Natural killer cell (primary cell): ENCODE results near the gene MAPK4. TPM values are rescaled to one million over a fixed set of nuclear protein-coding genes. Genes with fewer than 3 reads are reported as not detected.
"Not testable (repeated sequence)": the region's sequence is repeated elsewhere in the genome, so short reads cannot be mapped to it uniquely, and the experiment has no call there.

ENCODE experiments used
- ATAC-seq, 3 donors: fragments of 150-1000 bp in 2 of 3; fragments of 200-7000 bp in 1 of 3; cut with Tn5 transposase; 1 replicate in 1 of 3; 2 replicates in 2 of 3; pipeline ENCODE4 v1.10.0; 2021; ENCODE audit warnings: mild to moderate bottlenecking in 2 of 3, moderate library complexity in 2 of 3
- DNase-seq, 2 donors: peaks; one replicate each; pipeline versions ENCODE4 v3.0.0 to v3.0.0-alpha.2; 2013 to 2021; ENCODE audit warnings: mixed read lengths in 1 of 2
- H3K27ac ChIP-seq: one replicate; pipeline ENCODE4 v1.5.1; 2013; ENCODE audit warnings: mild to moderate bottlenecking, low read length
- H3K27me3 ChIP-seq: one replicate; pipeline ENCODE4 v1.6.1; 2013; ENCODE audit warnings: low read length; ENCODE audit not compliant: control insufficient read depth, insufficient read depth
- H3K36me3 ChIP-seq: one replicate; pipeline ENCODE4 v1.6.1; 2013; ENCODE audit warnings: low read length; ENCODE audit not compliant: control insufficient read depth, insufficient read depth
- H3K4me1 ChIP-seq: one replicate; pipeline ENCODE4 v1.6.1; 2013; ENCODE audit warnings: low read length; ENCODE audit not compliant: control insufficient read depth, insufficient read depth
- H3K4me3 ChIP-seq: one replicate; pipeline ENCODE4 v1.5.1; 2013; ENCODE audit warnings: low read length
- H3K9me3 ChIP-seq: one replicate; pipeline ENCODE4 v1.6.1; 2013; ENCODE audit warnings: low read length; ENCODE audit not compliant: control insufficient read depth, insufficient read depth
- H3K27ac Mint-ChIP-seq, 2 donors: one replicate each; pipeline ENCODE4 v1.8.0; 2022; ENCODE audit warnings: mild to moderate bottlenecking in 2 of 2, mixed read lengths in 2 of 2, moderate library complexity in 1 of 2
- H3K27me3 Mint-ChIP-seq, 2 donors: one replicate each; pipeline ENCODE4 v1.8.0; 2022; ENCODE audit warnings: low read depth in 2 of 2, mixed read lengths in 2 of 2
- H3K36me3 Mint-ChIP-seq: one replicate; pipeline ENCODE4 v1.8.0; 2022; ENCODE audit warnings: mixed read lengths
- H3K4me1 Mint-ChIP-seq, 2 donors: one replicate each; pipeline ENCODE4 v1.8.0; 2022; ENCODE audit warnings: mixed read lengths in 2 of 2
- H3K4me3 Mint-ChIP-seq: one replicate; pipeline ENCODE4 v1.8.0; 2022; ENCODE audit warnings: mild to moderate bottlenecking, moderate library complexity, mixed read lengths
- H3K9me3 Mint-ChIP-seq, 2 donors: one replicate each; pipeline ENCODE4 v1.8.0; 2022; ENCODE audit warnings: mixed read lengths in 2 of 2
- CTCF ChIP-seq: fragments of 200-600 bp; IDR thresholded peaks from one replicate; pipeline ENCODE4 v1.8.0; 2022; ENCODE audit warnings: antibody characterized with exemption
- WGBS: methylation state at CpG from one replicate; pipeline ENCODE4 v1.1.7; 2013; ENCODE audit warnings: missing lambda C conversion rate; ENCODE audit not compliant: insufficient coverage; 5-methylcytosine and 5-hydroxymethylcytosine counted together
- intact Hi-C: fragments of 100-400 bp; cut with micrococcal nuclease; formaldehyde crosslinking; loops from one replicate; pipeline ENCODE4 v1.14.2; 2022
- total RNA-seq, 4 donors: library from RNA; stranded (reverse); fragments of 120-200 nt in 1 of 4; gene quantifications; one replicate each; pipeline versions ENCODE4 v1.2.3 to v1.2.4, GENCODE V29; 2013 to 2022

The MAPK4 gene
- total RNA-seq, 3 donors from 2014 or later (not counting 1 experiment from before 2014, with no cell fraction given): not detected

- no peaks in the 10 kb centered on the region for H3K36me3 Mint-ChIP-seq
- H3K4me1 Mint-ChIP-seq: no peaks in the 10 kb centered on the region
- Histone ChIP-seq H3K4me1 (no peaks in the 10 kb centered on the region), H3K4me3 (no peak overlapping the region), H3K27ac (no peak overlapping the region), H3K27me3 (no peaks in the 10 kb centered on the region), H3K36me3 (no peaks in the 10 kb centered on the region), H3K9me3 (no peaks in the 10 kb centered on the region)
- no peaks in the 10 kb centered on the region for H3K9me3 Mint-ChIP-seq
- intact Hi-C loops: no loop called here
- no peak for TF ChIP-seq CTCF
- no peak overlapping the region for H3K4me3 Mint-ChIP-seq
- WGBS: 92% methylated on average over 2 of the region's 2 CpGs
- H3K27me3 Mint-ChIP-seq: peaks cover 0 to 2% of the 10 kb centered on the region in 2 donors
- ATAC-seq: no peak
- DNase-seq: no peak
- no peak overlapping the region for H3K27ac Mint-ChIP-seq
Observed at GRCh38 chr18:50706651-50707050, 146.8 kb downstream of the MAPK4 start.

GRCh38 chr18:50707297-50707696 is 147.4 kb downstream of the MAPK4 start:
- H3K4me3 Mint-ChIP-seq, H3K4me1 Mint-ChIP-seq, ATAC-seq, DNase-seq, H3K27ac ChIP-seq, H3K9me3 Mint-ChIP-seq, H3K4me3 ChIP-seq, H3K9me3 ChIP-seq, H3K27me3 Mint-ChIP-seq, intact Hi-C loops, H3K27me3 ChIP-seq, H3K4me1 ChIP-seq, H3K27ac Mint-ChIP-seq, H3K36me3 Mint-ChIP-seq, H3K36me3 ChIP-seq: not testable (repeated sequence)
- WGBS: 90% methylated on average over 5 of the region's 7 CpGs

GRCh38 chr18:50707855-50708469 is 148.1 kb downstream of the MAPK4 start:
- H3K27me3 Mint-ChIP-seq: peaks cover 0 to 2% of the 10 kb centered on the region in 2 donors
- no peak overlapping the region for H3K4me3 ChIP-seq
- no peaks in the 10 kb centered on the region for H3K4me1 Mint-ChIP-seq
- no peak for ATAC-seq
- no peak overlapping the region for H3K27ac Mint-ChIP-seq
- H3K36me3 ChIP-seq: no peaks in the 10 kb centered on the region
- no peaks in the 10 kb centered on the region for H3K36me3 Mint-ChIP-seq
- no peak for DNase-seq
- no peaks in the 10 kb centered on the region for H3K9me3 Mint-ChIP-seq
- H3K4me3 Mint-ChIP-seq: no peak overlapping the region
- no peaks in the 10 kb centered on the region for H3K4me1 ChIP-seq
- H3K27me3 ChIP-seq: no peaks in the 10 kb centered on the region
- intact Hi-C loops: no loop called here
- no peaks in the 10 kb centered on the region for H3K9me3 ChIP-seq
- WGBS: 84% methylated on average over 7 of the region's 7 CpGs
- H3K27ac ChIP-seq: no peak overlapping the region
- TF ChIP-seq CTCF: no peak

GRCh38 chr18:50709193-50709592 is 149.3 kb downstream of the MAPK4 start:
- TF ChIP-seq CTCF: no peak
- Histone ChIP-seq H3K9me3 (no peaks in the 10 kb centered on the region), H3K4me3 (no peak overlapping the region), H3K36me3 (no peaks in the 10 kb centered on the region), H3K4me1 (no peaks in the 10 kb centered on the region), H3K27me3 (no peaks in the 10 kb centered on the region), H3K27ac (no peak overlapping the region)
- peaks cover 0 to 2% of the 10 kb centered on the region in 2 donors for H3K27me3 Mint-ChIP-seq
- H3K9me3 Mint-ChIP-seq: no peaks in the 10 kb centered on the region
- no peak for ATAC-seq
- DNase-seq: no peak
- no peak overlapping the region for H3K27ac Mint-ChIP-seq
- H3K4me1 Mint-ChIP-seq: no peaks in the 10 kb centered on the region
- intact Hi-C loops: no loop called here
- H3K4me3 Mint-ChIP-seq: no peak overlapping the region
- H3K36me3 Mint-ChIP-seq: no peaks in the 10 kb centered on the region
- WGBS: 88% methylated on average over 7 of the region's 7 CpGs
